Adrenal gland (tissue), 5 donors: Measurements from ENCODE around the gene ADPRS.

Source experiments
- CTCF ChIP-seq, 6 experiments: fragments of 450-650 bp in 4 of 6; fragments of 200-600 bp in 2 of 6; sonication (generic) in 1 of 6; IDR thresholded peaks; 1 replicate in 5 of 6; 2 replicates in 1 of 6; pipeline versions ENCODE4 v1.5.1 to v1.8.0; 2016 to 2021; ENCODE audit warnings: antibody characterized with exemption in 6 of 6, mild to moderate bottlenecking in 2 of 6, moderate library complexity in 1 of 6
- POLR2A ChIP-seq, 2 donors: fragments of 450-650 bp; IDR thresholded peaks; one replicate each; pipeline ENCODE4 v1.6.1; 2017; ENCODE audit warnings: antibody characterized with exemption in 2 of 2, mild to moderate bottlenecking in 2 of 2, moderate library complexity in 1 of 2
- donor health status: DM: no; HTN: no; CAD: no.

- no peak for TF ChIP-seq POLR2A (IDR thresholded peaks at IDR 0.05)
- TF ChIP-seq CTCF (IDR thresholded peaks at IDR 0.05) = no peak
Observed at GRCh38 chr1:36051821-36052220, 36.9 kb upstream of the ADPRS start.
